H1 (cell line): ENCODE data around the gene BMAL2. TPM values are rescaled to one million over a fixed set of nuclear protein-coding genes. Genes with fewer than 3 reads are reported as not detected.

Experiments used
- CTCF ChIA-PET: fragments of 300-600 bp; sonication (Branson Sonifier 250); formaldehyde crosslinking; loops from one replicate; lab custom pipeline; 2021; ENCODE audit not compliant: partially characterized antibody; lab: Charles Lee
- POLR2A ChIA-PET: fragments of 300-600 bp; sonication (Branson Sonifier 250); formaldehyde crosslinking; loops from one replicate; lab custom pipeline; 2021; ENCODE audit warnings: inconsistent platforms; ENCODE audit not compliant: partially characterized antibody; lab: Charles Lee
- DNase-seq, 2 experiments: peaks; one replicate each; pipeline versions ENCODE4 v3.0.0 to v3.0.0-alpha.2; 2010 to 2022; ENCODE audit warnings: low spot score in 2 of 2, low read depth in 1 of 2, mixed read lengths in 1 of 2
- FAIRE-seq: peaks from 2 replicates; lab custom pipeline; 2011; peaks lifted over from hg19 to GRCh38; lab: Jason Lieb, UNC
- H2AFZ ChIP-seq: 2 replicates; pipeline ENCODE4 v1.8.1; 2012; ENCODE audit warnings: low read length, inconsistent platforms
- H2AK5ac ChIP-seq: 2 replicates; pipeline ENCODE4 v1.6.1; 2013; ENCODE audit warnings: low read depth, low read length
- H2BK120ac ChIP-seq: replicated peaks from 2 replicates; pipeline ENCODE3; 2013; ENCODE audit warnings: low read depth, low read length, inconsistent platforms
- H2BK12ac ChIP-seq: 2 replicates; pipeline ENCODE4 v1.6.1; 2013; ENCODE audit warnings: low read depth, low read length
- H2BK15ac ChIP-seq: 2 replicates; pipeline ENCODE4 v1.6.1; 2013; ENCODE audit warnings: low read length
- H2BK20ac ChIP-seq: 2 replicates; pipeline ENCODE4 v1.6.1; 2013; ENCODE audit warnings: low read length
- H2BK5ac ChIP-seq: 2 replicates; pipeline ENCODE4 v1.6.1; 2013; ENCODE audit warnings: low read depth, low read length
- H3K14ac ChIP-seq: 2 replicates; pipeline ENCODE4 v1.6.1; 2013; ENCODE audit warnings: inconsistent platforms; ENCODE audit not compliant: insufficient read length
- H3K18ac ChIP-seq: 2 replicates; pipeline ENCODE4 v1.6.1; 2013; ENCODE audit warnings: low read length; ENCODE audit errors: extremely low read depth
- H3K23ac ChIP-seq: 2 replicates; pipeline ENCODE4 v1.6.1; 2013; ENCODE audit warnings: inconsistent platforms; ENCODE audit not compliant: insufficient read length
- H3K23me2 ChIP-seq: 2 replicates; pipeline ENCODE4 v1.6.1; 2013; ENCODE audit warnings: low read depth, low read length
- H3K27ac ChIP-seq: 2 replicates; pipeline ENCODE4 v1.6.1; 2011; ENCODE audit warnings: low read depth, low read length, inconsistent platforms
- H3K27me3 ChIP-seq, 4 experiments: replicated peaks in 1 of 4; 1 replicate in 1 of 4; 2 replicates in 3 of 4; pipeline versions ENCODE4 v1.6.1 to v1.8.1; 2011 to 2013; ENCODE audit warnings: low read length in 3 of 4, mild to moderate bottlenecking in 3 of 4, inconsistent platforms in 2 of 4, mixed read lengths in 2 of 4, moderate library complexity in 1 of 4; ENCODE audit not compliant: control insufficient read depth in 3 of 4, insufficient read depth in 3 of 4; ENCODE audit errors: extremely low read depth in 1 of 4
- H3K36me3 ChIP-seq, 4 experiments: 2 replicates each; pipeline versions ENCODE4 v1.6.1 to v1.8.1; 2011 to 2013; ENCODE audit warnings: mild to moderate bottlenecking in 4 of 4, low read length in 3 of 4, moderate library complexity in 2 of 4, control low read depth in 1 of 4, inconsistent platforms in 1 of 4; ENCODE audit not compliant: insufficient read depth in 4 of 4, control insufficient read depth in 2 of 4
- H3K4ac ChIP-seq: replicated peaks from 2 replicates; pipeline ENCODE3; 2013; ENCODE audit warnings: low read length, low read depth, mixed read lengths, inconsistent platforms; ENCODE audit not compliant: insufficient read length
- H3K4me1 ChIP-seq, 4 experiments: replicated peaks in 1 of 4; 1 replicate in 1 of 4; 2 replicates in 3 of 4; pipeline versions ENCODE4 v1.6.1 to v1.8.1; 2011 to 2013; ENCODE audit warnings: low read length in 3 of 4, inconsistent platforms in 2 of 4, mixed read lengths in 1 of 4; ENCODE audit not compliant: insufficient read depth in 4 of 4, control insufficient read depth in 3 of 4
- H3K4me2 ChIP-seq, 2 experiments: 2 replicates each; pipeline versions ENCODE4 v1.6.1 to v1.8.1; 2011 to 2013; ENCODE audit warnings: low read depth in 2 of 2, low read length in 2 of 2, control low read depth in 1 of 2, inconsistent platforms in 1 of 2, mild to moderate bottlenecking in 1 of 2; ENCODE audit not compliant: insufficient read depth in 1 of 2
- H3K4me3 ChIP-seq, 4 experiments: fragments of 200-600, 300-600 bp in 1 of 4; sonication (generic), shearing (Covaris generic), sonication (Bioruptor Twin) in 1 of 4; 2 replicates each; pipeline versions ENCODE4 v1.5.1 to v1.8.1; 2011 to 2016; ENCODE audit warnings: low read length in 4 of 4, low read depth in 3 of 4, control low read depth in 2 of 4, inconsistent platforms in 2 of 4, mild to moderate bottlenecking in 2 of 4, mixed read lengths in 1 of 4, moderate library complexity in 1 of 4; ENCODE audit not compliant: insufficient read depth in 2 of 4; ENCODE audit errors: extremely low read depth in 1 of 4
- H3K56ac ChIP-seq: replicated peaks from 2 replicates; pipeline ENCODE3; 2013; ENCODE audit warnings: low read depth, mild to moderate bottlenecking, mixed read lengths, low read length, inconsistent platforms; ENCODE audit not compliant: insufficient read length
- H3K79me1 ChIP-seq: 2 replicates; pipeline ENCODE4 v1.6.1; 2013; ENCODE audit warnings: low read depth, low read length, control low read depth
- H3K79me2 ChIP-seq, 2 experiments: 2 replicates each; pipeline versions ENCODE4 v1.6.1 to v1.8.1; 2012 to 2013; ENCODE audit warnings: low read length in 2 of 2, mild to moderate bottlenecking in 2 of 2, inconsistent platforms in 1 of 2; ENCODE audit not compliant: insufficient read depth in 2 of 2, control insufficient read depth in 1 of 2
- H3K9ac ChIP-seq, 4 experiments: replicated peaks in 1 of 4; 1 replicate in 1 of 4; 2 replicates in 3 of 4; pipeline versions ENCODE4 v1.6.1 to v1.8.1; 2011 to 2013; ENCODE audit warnings: low read depth in 3 of 4, low read length in 3 of 4, control low read depth in 2 of 4, mild to moderate bottlenecking in 2 of 4, moderate library complexity in 2 of 4, inconsistent platforms in 1 of 4; ENCODE audit errors: extremely low read depth in 1 of 4
- H3K9me3 ChIP-seq, 2 experiments: 2 replicates each; pipeline versions ENCODE4 v1.6.1 to v1.8.1; 2012 to 2013; ENCODE audit warnings: mild to moderate bottlenecking in 2 of 2, moderate library complexity in 2 of 2, control low read depth in 1 of 2, inconsistent platforms in 1 of 2, low read depth in 1 of 2, low read length in 1 of 2, mixed read lengths in 1 of 2; ENCODE audit not compliant: insufficient read depth in 2 of 2
- H4K20me1 ChIP-seq, 2 experiments: replicated peaks in 1 of 2; 2 replicates each; pipeline versions ENCODE3 to v1.8.1; 2011 to 2013; ENCODE audit warnings: inconsistent platforms in 2 of 2, low read length in 2 of 2, mild to moderate bottlenecking in 1 of 2; ENCODE audit not compliant: insufficient read depth in 2 of 2, control insufficient read depth in 1 of 2
- H4K5ac ChIP-seq: 2 replicates; pipeline ENCODE4 v1.6.1; 2013; ENCODE audit warnings: low read length, low read depth, mixed read lengths, inconsistent platforms; ENCODE audit not compliant: insufficient read length
- H4K8ac ChIP-seq: 2 replicates; pipeline ENCODE4 v1.8.0; 2013; ENCODE audit warnings: mild to moderate bottlenecking, moderate library complexity, low read length, inconsistent platforms; ENCODE audit not compliant: insufficient read depth; ENCODE audit errors: extremely low read depth
- H4K91ac ChIP-seq: replicated peaks from 2 replicates; pipeline ENCODE3; 2013; ENCODE audit warnings: low read length, mixed read lengths, inconsistent platforms; ENCODE audit not compliant: insufficient read length
- CEBPB ChIP-seq: IDR thresholded peaks from 2 replicates; pipeline ENCODE4 v1.6.1; 2012; ENCODE audit warnings: low read depth, low read length
- FOSL1 ChIP-seq: IDR thresholded peaks from 2 replicates; pipeline ENCODE4 v1.6.1; 2011; ENCODE audit warnings: mild to moderate bottlenecking, low read depth, low read length, moderate library complexity; ENCODE audit not compliant: insufficient read depth
- GABPA ChIP-seq: IDR thresholded peaks from 2 replicates; pipeline ENCODE4 v1.6.1; 2011; ENCODE audit warnings: mild to moderate bottlenecking, low read length, moderate library complexity, borderline replicate concordance; ENCODE audit not compliant: insufficient read depth
- JUN ChIP-seq: IDR thresholded peaks from 2 replicates; pipeline ENCODE4 v1.6.1; 2011; ENCODE audit warnings: low read depth, mild to moderate bottlenecking, improper control_type of control experiment, low read length
- KDM1A ChIP-seq: fragments of 200-600, 300-600 bp; sonication (generic); IDR thresholded peaks from 2 replicates; pipeline ENCODE4 v1.7.1; 2016; ENCODE audit warnings: mild to moderate bottlenecking, low read length, borderline replicate concordance
- RAD21 ChIP-seq, 2 experiments: IDR thresholded peaks in 1 of 2; conservative IDR thresholded peaks in 1 of 2; 2 replicates each; pipeline ENCODE4 v1.6.1; 2011; ENCODE audit warnings: low read depth in 2 of 2, low read length in 2 of 2, improper control_type of control experiment in 1 of 2, inconsistent platforms in 1 of 2, mild to moderate bottlenecking in 1 of 2, moderate library complexity in 1 of 2
- RBBP5 ChIP-seq: IDR thresholded peaks from 2 replicates; pipeline ENCODE4 v1.7.1; 2012; ENCODE audit warnings: low read depth, mild to moderate bottlenecking, inconsistent platforms, low read length, moderate library complexity, borderline replicate concordance
- RXRA ChIP-seq: IDR thresholded peaks from 2 replicates; pipeline ENCODE4 v1.6.1; 2011; ENCODE audit warnings: low read depth, mild to moderate bottlenecking, low read length, moderate library complexity; ENCODE audit not compliant: insufficient read depth
- SIN3A ChIP-seq, 2 experiments: IDR thresholded peaks in 1 of 2; conservative IDR thresholded peaks in 1 of 2; 2 replicates each; pipeline ENCODE4 v1.6.1; 2011 to 2012; ENCODE audit warnings: low read length in 2 of 2, improper control_type of control experiment in 1 of 2, low read depth in 1 of 2, mild to moderate bottlenecking in 1 of 2
- TBP ChIP-seq: IDR thresholded peaks from 2 replicates; pipeline ENCODE4 v1.6.1; 2011; ENCODE audit warnings: low read depth, low read length, improper control_type of control experiment
- ZNF274 ChIP-seq: IDR thresholded peaks from 2 replicates; pipeline ENCODE4 v1.7.0; 2012; ENCODE audit warnings: low read length, borderline replicate concordance; ENCODE audit errors: extremely low read depth
- WGBS, 2 experiments: shearing (Covaris generic) in 1 of 2; methylation state at CpG; one replicate each; pipeline versions ENCODE4 v1.1.6 to v1.1.7; 2013 to 2015; ENCODE audit warnings: low lambda C conversion rate in 2 of 2, mixed read lengths in 2 of 2, inconsistent platforms in 1 of 2, low coverage in 1 of 2, missing lambda C conversion rate in 1 of 2; ENCODE audit not compliant: insufficient replicate concordance in 2 of 2, insufficient coverage in 1 of 2, insufficient read length in 1 of 2; ENCODE audit errors: extremely low coverage in 1 of 2, missing lambda C conversion rate in 1 of 2; 5-methylcytosine and 5-hydroxymethylcytosine counted together
- polyA plus RNA-seq, 7 experiments: library from polyadenylated mRNA; depleted of rRNA in 3 of 7; stranded (reverse) in 5 of 7; unstranded in 2 of 7; fragments of >200 nt in 5 of 7; fragments of 200-250 nt in 2 of 7; gene quantifications; 1 replicate in 5 of 7; 2 replicates in 1 of 7; 4 replicates in 1 of 7; pipeline versions ENCODE4 v1.2.1 to v1.2.3, GENCODE V29; 2011 to 2013; ENCODE audit warnings: missing spikeins in 2 of 7, mixed read lengths in 2 of 7
- total RNA-seq: library from RNA; stranded (reverse); fragmentation: NEBNext Ultra II Directional; extraction: Animal tissue kit (Norgen Biotek cat#: 25700); gene quantifications from 2 replicates; pipeline ENCODE4 v1.2.1, GENCODE V29; 2021
- TF ChIP-seq, protein P1 (sequence below): IDR thresholded peaks from 2 replicates; pipeline ENCODE4 v1.6.1; 2011; ENCODE audit warnings: low read depth, mild to moderate bottlenecking, low read length; ENCODE audit not compliant: insufficient read depth

The BMAL2 gene
- total and polyA plus RNA-seq, 2 of the 8 experiments (the other 6 are each of a cell fraction or from before 2014, with no cell fraction given) = 3.2 to 20.6 TPM

DNA sequence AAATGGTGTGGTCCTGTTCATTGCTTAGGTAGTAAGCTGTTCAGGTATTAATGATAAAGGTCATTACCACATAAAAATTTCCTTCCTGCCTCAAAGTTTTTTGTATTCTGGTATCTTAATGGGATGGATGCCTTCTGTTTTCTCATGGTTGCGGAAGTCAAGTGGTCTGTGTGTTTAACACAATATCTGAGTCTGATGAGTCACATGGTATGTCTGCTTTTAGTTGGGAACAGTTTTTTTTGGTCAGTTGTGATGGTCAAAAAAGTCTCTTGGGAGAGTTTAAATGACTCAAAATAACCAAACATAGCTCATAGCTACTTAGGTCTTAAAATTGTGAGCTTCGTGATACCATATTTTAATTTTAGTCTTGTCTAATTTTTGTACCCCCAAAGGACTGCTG, 47.9 kb upstream of the BMAL2 start:
- Histone ChIP-seq H2BK12ac (no peak overlapping the region), H2BK20ac (no peak overlapping the region), H3K18ac (no peak overlapping the region), H2BK5ac (no peak overlapping the region), H3K4me1 (peaks cover 0 to 5% (median 2%) of the 10 kb centered on the region in 4 experiments; a peak in 4 of 7 replicates), H3K23ac (no peak overlapping the region), H4K5ac (no peak overlapping the region), H2AFZ (no peak overlapping the region), H3K9ac (no peak overlapping the region), H4K91ac (no peak overlapping the region), H3K79me1 (0 out of 2 replicates have a peak, but pooled peaks cover 3% of the 10 kb centered on the region), H3K56ac (no peak overlapping the region), H3K9me3 (no peaks in the 10 kb centered on the region), H3K27ac (no peak overlapping the region), H3K23me2 (no peaks in the 10 kb centered on the region), H2BK120ac (no peak overlapping the region), H3K36me3 (no peaks in the 10 kb centered on the region), H3K14ac (no peak overlapping the region), H3K4ac (no peak overlapping the region), H4K20me1 (no peaks in the 10 kb centered on the region), H2BK15ac (no peak overlapping the region), H3K27me3 (no peaks in the 10 kb centered on the region), H4K8ac (no peak overlapping the region), H3K4me3 (no peak overlapping the region), H3K4me2 (no peak overlapping the region; a peak in 1 of 4 replicates), H2AK5ac (no peak overlapping the region), H3K79me2 (peaks cover 0 to 29% of the 10 kb centered on the region in 2 experiments; a peak in 2 of 4 replicates)
- no peak for DNase-seq
- ChIA-PET CTCF (interaction anchor here (0.6 to 1.4 kb wide), 5 partner anchors 18 to 89 kb away, joined by 3 to 6 read pairs (median 5); no protein-coding TSS in a partner anchor), POLR2A (no interaction called here)
- FAIRE-seq = no peak
- WGBS, 2 experiments = 93% methylated on average over 2 of the region's 2 CpGs; no CpG with 5 or more reads in 1 of the 2 experiments
- TF ChIP-seq KDM1A (no peak), ZNF274 (no peak), GABPA (no peak), SIN3A (conservative IDR thresholded peaks at IDR 0.05 in 1 of 2, IDR thresholded peaks at IDR 0.05 in 1 of 2; ENCODE audit: low read depth in 1 of 2, low read length in 2 of 2) (no peak), FOSL1 (no peak), TBP (no peak), RAD21 (IDR thresholded peaks at IDR 0.05 in 1 of 2, conservative IDR thresholded peaks at IDR 0.05 in 1 of 2; ENCODE audit: low read depth in 2 of 2, low read length in 2 of 2) (no peak), RBBP5 (no peak), JUN (no peak), RXRA (no peak), CEBPB (no peak)
- TF ChIP-seq, protein P1, sequence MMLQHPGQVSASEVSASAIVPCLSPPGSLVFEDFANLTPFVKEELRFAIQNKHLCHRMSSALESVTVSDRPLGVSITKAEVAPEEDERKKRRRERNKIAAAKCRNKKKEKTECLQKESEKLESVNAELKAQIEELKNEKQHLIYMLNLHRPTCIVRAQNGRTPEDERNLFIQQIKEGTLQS = no peak
